Hepatocyte (in vitro differentiated cells): ENCODE measurements around the gene TMEM39B.

ENCODE experiments used
- EZH2 ChIP-seq: fragments of 200-600 bp; sonication (generic); IDR thresholded peaks from 2 replicates; pipeline ENCODE4 v1.6.1; 2016; ENCODE audit warnings: antibody characterized with exemption, mild to moderate bottlenecking, borderline replicate concordance
- EZH2phosphoT487 ChIP-seq: fragments of 200-600 bp; sonication (generic); IDR thresholded peaks from one replicate; pipeline ENCODE4 v1.6.1; 2018; ENCODE audit warnings: antibody characterized with exemption, mild to moderate bottlenecking, low read depth, moderate library complexity; ENCODE audit not compliant: unreplicated experiment, severe bottlenecking
- TF ChIP-seq, protein P1 (sequence below): fragments of 200-600 bp; sonication (generic); IDR thresholded peaks from 2 replicates; pipeline ENCODE4 v1.5.1; 2016; ENCODE audit warnings: antibody characterized with exemption, mild to moderate bottlenecking; ENCODE audit not compliant: poor library complexity

DNA sequence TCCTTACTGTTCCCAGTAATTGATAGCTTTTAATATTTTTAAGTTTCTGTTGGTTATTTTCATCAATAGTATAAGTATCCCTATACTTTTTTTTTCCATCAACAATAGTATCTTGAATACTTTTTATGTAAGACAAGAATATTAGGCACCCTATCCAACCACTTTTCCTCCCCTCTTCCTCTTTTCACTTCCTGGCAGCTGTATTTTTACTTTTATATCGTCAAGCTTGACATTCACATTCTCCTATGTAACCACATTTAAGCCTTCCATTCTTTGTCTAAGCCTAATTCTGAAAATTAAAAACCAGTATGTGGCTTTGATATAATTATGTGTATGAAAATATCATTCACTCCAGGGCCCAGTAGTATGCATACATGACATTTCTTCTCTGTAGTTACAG is 9.3 kb downstream of the TMEM39B start:
- TF ChIP-seq EZH2 (no peak), EZH2phosphoT487 (no peak)
- TF ChIP-seq, protein P1, sequence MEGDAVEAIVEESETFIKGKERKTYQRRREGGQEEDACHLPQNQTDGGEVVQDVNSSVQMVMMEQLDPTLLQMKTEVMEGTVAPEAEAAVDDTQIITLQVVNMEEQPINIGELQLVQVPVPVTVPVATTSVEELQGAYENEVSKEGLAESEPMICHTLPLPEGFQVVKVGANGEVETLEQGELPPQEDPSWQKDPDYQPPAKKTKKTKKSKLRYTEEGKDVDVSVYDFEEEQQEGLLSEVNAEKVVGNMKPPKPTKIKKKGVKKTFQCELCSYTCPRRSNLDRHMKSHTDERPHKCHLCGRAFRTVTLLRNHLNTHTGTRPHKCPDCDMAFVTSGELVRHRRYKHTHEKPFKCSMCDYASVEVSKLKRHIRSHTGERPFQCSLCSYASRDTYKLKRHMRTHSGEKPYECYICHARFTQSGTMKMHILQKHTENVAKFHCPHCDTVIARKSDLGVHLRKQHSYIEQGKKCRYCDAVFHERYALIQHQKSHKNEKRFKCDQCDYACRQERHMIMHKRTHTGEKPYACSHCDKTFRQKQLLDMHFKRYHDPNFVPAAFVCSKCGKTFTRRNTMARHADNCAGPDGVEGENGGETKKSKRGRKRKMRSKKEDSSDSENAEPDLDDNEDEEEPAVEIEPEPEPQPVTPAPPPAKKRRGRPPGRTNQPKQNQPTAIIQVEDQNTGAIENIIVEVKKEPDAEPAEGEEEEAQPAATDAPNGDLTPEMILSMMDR, result no peak
